H1 (cell line): Measurements from ENCODE around the gene OXSR1. TPM values are rescaled to one million over a fixed set of nuclear protein-coding genes. Genes with fewer than 3 reads are reported as not detected.

ENCODE experiments used
- CTCF ChIA-PET: fragments of 300-600 bp; sonication (Branson Sonifier 250); formaldehyde crosslinking; loops from one replicate; lab custom pipeline; 2021; ENCODE audit not compliant: partially characterized antibody; lab: Charles Lee
- POLR2A ChIA-PET: fragments of 300-600 bp; sonication (Branson Sonifier 250); formaldehyde crosslinking; loops from one replicate; lab custom pipeline; 2021; ENCODE audit warnings: inconsistent platforms; ENCODE audit not compliant: partially characterized antibody; lab: Charles Lee
- DNase-seq, 2 experiments: peaks; one replicate each; pipeline versions ENCODE4 v3.0.0 to v3.0.0-alpha.2; 2010 to 2022; ENCODE audit warnings: low spot score in 2 of 2, low read depth in 1 of 2, mixed read lengths in 1 of 2
- FAIRE-seq: peaks from 2 replicates; lab custom pipeline; 2011; peaks lifted over from hg19 to GRCh38; lab: Jason Lieb, UNC
- H2AFZ ChIP-seq: 2 replicates; pipeline ENCODE4 v1.8.1; 2012; ENCODE audit warnings: low read length, inconsistent platforms
- H2AK5ac ChIP-seq: 2 replicates; pipeline ENCODE4 v1.6.1; 2013; ENCODE audit warnings: low read depth, low read length
- H2BK120ac ChIP-seq: replicated peaks from 2 replicates; pipeline ENCODE3; 2013; ENCODE audit warnings: low read depth, low read length, inconsistent platforms
- H2BK12ac ChIP-seq: 2 replicates; pipeline ENCODE4 v1.6.1; 2013; ENCODE audit warnings: low read depth, low read length
- H2BK15ac ChIP-seq: 2 replicates; pipeline ENCODE4 v1.6.1; 2013; ENCODE audit warnings: low read length
- H2BK20ac ChIP-seq: 2 replicates; pipeline ENCODE4 v1.6.1; 2013; ENCODE audit warnings: low read length
- H2BK5ac ChIP-seq: 2 replicates; pipeline ENCODE4 v1.6.1; 2013; ENCODE audit warnings: low read depth, low read length
- H3K14ac ChIP-seq: 2 replicates; pipeline ENCODE4 v1.6.1; 2013; ENCODE audit warnings: inconsistent platforms; ENCODE audit not compliant: insufficient read length
- H3K18ac ChIP-seq: 2 replicates; pipeline ENCODE4 v1.6.1; 2013; ENCODE audit warnings: low read length; ENCODE audit errors: extremely low read depth
- H3K23ac ChIP-seq: 2 replicates; pipeline ENCODE4 v1.6.1; 2013; ENCODE audit warnings: inconsistent platforms; ENCODE audit not compliant: insufficient read length
- H3K23me2 ChIP-seq: 2 replicates; pipeline ENCODE4 v1.6.1; 2013; ENCODE audit warnings: low read depth, low read length
- H3K27ac ChIP-seq: 2 replicates; pipeline ENCODE4 v1.6.1; 2011; ENCODE audit warnings: low read depth, low read length, inconsistent platforms
- H3K27me3 ChIP-seq, 4 experiments: replicated peaks in 1 of 4; 1 replicate in 1 of 4; 2 replicates in 3 of 4; pipeline versions ENCODE4 v1.6.1 to v1.8.1; 2011 to 2013; ENCODE audit warnings: low read length in 3 of 4, mild to moderate bottlenecking in 3 of 4, inconsistent platforms in 2 of 4, mixed read lengths in 2 of 4, moderate library complexity in 1 of 4; ENCODE audit not compliant: control insufficient read depth in 3 of 4, insufficient read depth in 3 of 4; ENCODE audit errors: extremely low read depth in 1 of 4
- H3K36me3 ChIP-seq, 4 experiments: 2 replicates each; pipeline versions ENCODE4 v1.6.1 to v1.8.1; 2011 to 2013; ENCODE audit warnings: mild to moderate bottlenecking in 4 of 4, low read length in 3 of 4, moderate library complexity in 2 of 4, control low read depth in 1 of 4, inconsistent platforms in 1 of 4; ENCODE audit not compliant: insufficient read depth in 4 of 4, control insufficient read depth in 2 of 4
- H3K4ac ChIP-seq: replicated peaks from 2 replicates; pipeline ENCODE3; 2013; ENCODE audit warnings: low read length, low read depth, mixed read lengths, inconsistent platforms; ENCODE audit not compliant: insufficient read length
- H3K4me1 ChIP-seq, 4 experiments: replicated peaks in 1 of 4; 1 replicate in 1 of 4; 2 replicates in 3 of 4; pipeline versions ENCODE4 v1.6.1 to v1.8.1; 2011 to 2013; ENCODE audit warnings: low read length in 3 of 4, inconsistent platforms in 2 of 4, mixed read lengths in 1 of 4; ENCODE audit not compliant: insufficient read depth in 4 of 4, control insufficient read depth in 3 of 4
- H3K4me2 ChIP-seq, 2 experiments: 2 replicates each; pipeline versions ENCODE4 v1.6.1 to v1.8.1; 2011 to 2013; ENCODE audit warnings: low read depth in 2 of 2, low read length in 2 of 2, control low read depth in 1 of 2, inconsistent platforms in 1 of 2, mild to moderate bottlenecking in 1 of 2; ENCODE audit not compliant: insufficient read depth in 1 of 2
- H3K4me3 ChIP-seq, 4 experiments: fragments of 200-600, 300-600 bp in 1 of 4; sonication (generic), shearing (Covaris generic), sonication (Bioruptor Twin) in 1 of 4; 2 replicates each; pipeline versions ENCODE4 v1.5.1 to v1.8.1; 2011 to 2016; ENCODE audit warnings: low read length in 4 of 4, low read depth in 3 of 4, control low read depth in 2 of 4, inconsistent platforms in 2 of 4, mild to moderate bottlenecking in 2 of 4, mixed read lengths in 1 of 4, moderate library complexity in 1 of 4; ENCODE audit not compliant: insufficient read depth in 2 of 4; ENCODE audit errors: extremely low read depth in 1 of 4
- H3K56ac ChIP-seq: replicated peaks from 2 replicates; pipeline ENCODE3; 2013; ENCODE audit warnings: low read depth, mild to moderate bottlenecking, mixed read lengths, low read length, inconsistent platforms; ENCODE audit not compliant: insufficient read length
- H3K79me1 ChIP-seq: 2 replicates; pipeline ENCODE4 v1.6.1; 2013; ENCODE audit warnings: low read depth, low read length, control low read depth
- H3K79me2 ChIP-seq, 2 experiments: 2 replicates each; pipeline versions ENCODE4 v1.6.1 to v1.8.1; 2012 to 2013; ENCODE audit warnings: low read length in 2 of 2, mild to moderate bottlenecking in 2 of 2, inconsistent platforms in 1 of 2; ENCODE audit not compliant: insufficient read depth in 2 of 2, control insufficient read depth in 1 of 2
- H3K9ac ChIP-seq, 4 experiments: replicated peaks in 1 of 4; 1 replicate in 1 of 4; 2 replicates in 3 of 4; pipeline versions ENCODE4 v1.6.1 to v1.8.1; 2011 to 2013; ENCODE audit warnings: low read depth in 3 of 4, low read length in 3 of 4, control low read depth in 2 of 4, mild to moderate bottlenecking in 2 of 4, moderate library complexity in 2 of 4, inconsistent platforms in 1 of 4; ENCODE audit errors: extremely low read depth in 1 of 4
- H3K9me3 ChIP-seq, 2 experiments: 2 replicates each; pipeline versions ENCODE4 v1.6.1 to v1.8.1; 2012 to 2013; ENCODE audit warnings: mild to moderate bottlenecking in 2 of 2, moderate library complexity in 2 of 2, control low read depth in 1 of 2, inconsistent platforms in 1 of 2, low read depth in 1 of 2, low read length in 1 of 2, mixed read lengths in 1 of 2; ENCODE audit not compliant: insufficient read depth in 2 of 2
- H4K20me1 ChIP-seq, 2 experiments: replicated peaks in 1 of 2; 2 replicates each; pipeline versions ENCODE3 to v1.8.1; 2011 to 2013; ENCODE audit warnings: inconsistent platforms in 2 of 2, low read length in 2 of 2, mild to moderate bottlenecking in 1 of 2; ENCODE audit not compliant: insufficient read depth in 2 of 2, control insufficient read depth in 1 of 2
- H4K5ac ChIP-seq: 2 replicates; pipeline ENCODE4 v1.6.1; 2013; ENCODE audit warnings: low read length, low read depth, mixed read lengths, inconsistent platforms; ENCODE audit not compliant: insufficient read length
- H4K8ac ChIP-seq: 2 replicates; pipeline ENCODE4 v1.8.0; 2013; ENCODE audit warnings: mild to moderate bottlenecking, moderate library complexity, low read length, inconsistent platforms; ENCODE audit not compliant: insufficient read depth; ENCODE audit errors: extremely low read depth
- H4K91ac ChIP-seq: replicated peaks from 2 replicates; pipeline ENCODE3; 2013; ENCODE audit warnings: low read length, mixed read lengths, inconsistent platforms; ENCODE audit not compliant: insufficient read length
- ATF3 ChIP-seq: IDR thresholded peaks from 2 replicates; pipeline ENCODE4 v1.6.1; 2011; ENCODE audit warnings: low read depth, mild to moderate bottlenecking, low read length; ENCODE audit not compliant: insufficient read depth
- CHD1 ChIP-seq: IDR thresholded peaks from 2 replicates; pipeline ENCODE4 v1.6.1; 2012; ENCODE audit warnings: low read depth, low read length, improper control_type of control experiment
- KDM1A ChIP-seq: fragments of 200-600, 300-600 bp; sonication (generic); IDR thresholded peaks from 2 replicates; pipeline ENCODE4 v1.7.1; 2016; ENCODE audit warnings: mild to moderate bottlenecking, low read length, borderline replicate concordance
- POLR2A ChIP-seq, 2 experiments: IDR thresholded peaks; 1 replicate in 1 of 2; 2 replicates in 1 of 2; pipeline ENCODE4 v1.6.1; 2011; ENCODE audit warnings: low read depth in 2 of 2, low read length in 2 of 2, mild to moderate bottlenecking in 2 of 2; ENCODE audit errors: control extremely low read depth in 1 of 2
- WGBS, 2 experiments: shearing (Covaris generic) in 1 of 2; methylation state at CpG; one replicate each; pipeline versions ENCODE4 v1.1.6 to v1.1.7; 2013 to 2015; ENCODE audit warnings: low lambda C conversion rate in 2 of 2, mixed read lengths in 2 of 2, inconsistent platforms in 1 of 2, low coverage in 1 of 2, missing lambda C conversion rate in 1 of 2; ENCODE audit not compliant: insufficient replicate concordance in 2 of 2, insufficient coverage in 1 of 2, insufficient read length in 1 of 2; ENCODE audit errors: extremely low coverage in 1 of 2, missing lambda C conversion rate in 1 of 2; 5-methylcytosine and 5-hydroxymethylcytosine counted together
- polyA plus RNA-seq, 7 experiments: library from polyadenylated mRNA; depleted of rRNA in 3 of 7; stranded (reverse) in 5 of 7; unstranded in 2 of 7; fragments of >200 nt in 5 of 7; fragments of 200-250 nt in 2 of 7; gene quantifications; 1 replicate in 5 of 7; 2 replicates in 1 of 7; 4 replicates in 1 of 7; pipeline versions ENCODE4 v1.2.1 to v1.2.3, GENCODE V29; 2011 to 2013; ENCODE audit warnings: missing spikeins in 2 of 7, mixed read lengths in 2 of 7
- total RNA-seq: library from RNA; stranded (reverse); fragmentation: NEBNext Ultra II Directional; extraction: Animal tissue kit (Norgen Biotek cat#: 25700); gene quantifications from 2 replicates; pipeline ENCODE4 v1.2.1, GENCODE V29; 2021

Gene OXSR1
- total and polyA plus RNA-seq, 2 of the 8 experiments (the other 6 are each of a cell fraction or from before 2014, with no cell fraction given): 25.1 to 47.0 TPM

DNA sequence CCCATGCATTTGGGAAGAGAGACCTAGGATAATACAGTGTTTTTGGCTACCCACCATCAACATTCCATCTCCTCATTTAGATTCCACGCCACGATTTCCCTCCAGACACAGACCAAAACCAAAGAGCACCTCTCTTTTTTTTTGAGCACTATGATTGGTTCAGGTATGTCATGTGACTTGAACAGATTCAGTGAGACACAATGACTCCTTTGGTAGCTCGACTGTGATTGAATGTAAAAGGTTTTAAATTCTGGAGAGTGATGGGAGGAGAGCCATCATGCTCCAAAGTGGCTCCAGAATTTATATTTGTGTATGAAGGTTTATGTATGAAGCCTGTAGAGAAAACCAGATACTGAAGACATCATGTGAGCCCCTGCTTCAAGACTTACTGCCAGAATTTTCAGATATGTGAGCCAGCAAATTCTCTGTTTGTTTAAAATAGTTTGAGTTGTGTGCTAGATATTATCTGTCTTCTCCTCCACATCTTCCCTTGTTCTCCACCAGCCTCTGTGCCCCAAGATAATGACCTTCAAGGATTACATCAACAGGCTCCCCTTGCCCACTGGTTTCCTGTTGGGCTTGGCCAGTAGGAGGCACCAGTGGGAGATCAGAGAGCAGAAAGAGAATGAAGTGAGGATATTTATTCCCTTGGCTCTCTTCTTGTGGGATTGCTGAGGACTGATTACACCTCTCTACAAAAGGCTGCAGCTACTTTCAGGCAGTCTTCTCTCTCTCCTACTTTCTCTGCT is 14.4 kb upstream of the OXSR1 start:
- no peak overlapping the region for H4K5ac ChIP-seq
- no peak overlapping the region for H2BK20ac ChIP-seq
- WGBS, 2 experiments: 87% methylated on average over 3 of the region's 3 CpGs; no CpG with 5 or more reads in 1 of the 2 experiments
- no peak overlapping the region for H4K8ac ChIP-seq
- H3K9ac ChIP-seq: no peak overlapping the region
- no peaks in the 10 kb centered on the region for H3K9me3 ChIP-seq
- no peak overlapping the region for H4K91ac ChIP-seq
- H2BK12ac ChIP-seq: no peak overlapping the region
- H2AK5ac ChIP-seq: no peak overlapping the region
- no peaks in the 10 kb centered on the region for H3K23me2 ChIP-seq
- no peak for FAIRE-seq
- DNase-seq: peak in 1 of 2 experiments; percentile 48
- no peaks in the 10 kb centered on the region for H3K4me1 ChIP-seq
- CTCF ChIA-PET: interaction anchor here (1.5 to 10.9 kb wide), 4 partner anchors 11 to 114 kb away, joined by 3 to 52 read pairs (median 10); partner anchors contain the start of genes ACAA1, MYD88 and OXSR1
- no peak overlapping the region for H3K4ac ChIP-seq
- POLR2A ChIA-PET: no interaction called here
- no peak overlapping the region for H3K4me2 ChIP-seq
- no peaks in the 10 kb centered on the region for H4K20me1 ChIP-seq
- H2BK120ac ChIP-seq: no peak overlapping the region
- H3K27me3 ChIP-seq: no peaks in the 10 kb centered on the region
- H2BK15ac ChIP-seq: no peak overlapping the region
- H2BK5ac ChIP-seq: no peak overlapping the region
- H3K79me1 ChIP-seq: no peaks in the 10 kb centered on the region
- H3K27ac ChIP-seq: no peak overlapping the region
- no peak overlapping the region for H3K56ac ChIP-seq
- no peak overlapping the region for H3K23ac ChIP-seq
- no peaks in the 10 kb centered on the region for H3K36me3 ChIP-seq
- H3K4me3 ChIP-seq: no peak overlapping the region
- H3K14ac ChIP-seq: no peak overlapping the region
- 0 out of 2 replicates have a peak overlapping the region, but pooled peaks have one; percentile 42 for H2AFZ ChIP-seq
- no peak overlapping the region for H3K18ac ChIP-seq
- no peaks in the 10 kb centered on the region for H3K79me2 ChIP-seq
- no peak for TF ChIP-seq KDM1A
- TF ChIP-seq POLR2A (IDR thresholded peaks at IDR 0.05; ENCODE audit: control extremely low read depth in 1 of 2, low read depth in 2 of 2, low read length in 2 of 2): no peak
- no peak for TF ChIP-seq ATF3
- TF ChIP-seq CHD1: no peak
